PC-3 (cell line): Measurements from ENCODE around the gene GSDME. TPM values are rescaled to one million over a fixed set of nuclear protein-coding genes. Genes with fewer than 3 reads are reported as not detected.

Source experiments
- ATAC-seq: fragments of 200-7000 bp; cut with Tn5 transposase; 2 replicates; pipeline ENCODE4 v1.9.1; 2020; ENCODE audit warnings: mild to moderate bottlenecking, moderate library complexity
- BruUV-seq: library from RNA; stranded (reverse); fragments of 400-500 nt; replicated peaks from 2 replicates; lab custom pipeline; 2021; lab: Mats Ljungman, UMichigan
- CTCF ChIA-PET: fragments of 300-600 bp; sonication (Branson Sonifier 250); formaldehyde crosslinking; loops from one replicate; lab custom pipeline; 2022; ENCODE audit warnings: antibody characterized with exemption; lab: Charles Lee
- POLR2A ChIA-PET: fragments of 300-600 bp; sonication (Branson Sonifier 250); formaldehyde crosslinking; loops from one replicate; lab custom pipeline; 2022; ENCODE audit warnings: antibody characterized with exemption; ENCODE audit not compliant: unreplicated experiment; lab: Charles Lee
- DNase-seq: peaks from one replicate; pipeline ENCODE4 v3.0.0-alpha.2; 2015
- H2AFZ ChIP-seq: fragments of 300-600 bp; sonication (generic); 2 replicates; pipeline ENCODE4 v1.6.0; 2016; ENCODE audit warnings: antibody characterized with exemption, low read length
- H3F3A ChIP-seq: fragments of 300-600 bp; sonication (generic); one replicate; pipeline ENCODE4 v1.6.0; 2017; ENCODE audit warnings: antibody characterized with exemption, low read length, control low read depth, mild to moderate bottlenecking; ENCODE audit not compliant: unreplicated experiment
- H3K27ac ChIP-seq: fragments of 300-600 bp; sonication (generic); 2 replicates; pipeline ENCODE4 v1.5.1; 2016; ENCODE audit warnings: mild to moderate bottlenecking, low read length
- H3K27me3 ChIP-seq: fragments of 300-600 bp; sonication (generic); 2 replicates; pipeline ENCODE4 v1.6.1; 2016; ENCODE audit warnings: low read length, mixed read lengths
- H3K36me3 ChIP-seq: fragments of 300-600 bp; sonication (generic); 2 replicates; pipeline ENCODE4 v1.6.1; 2016; ENCODE audit warnings: low read depth, mixed run types, low read length, mixed read lengths
- H3K4me1 ChIP-seq: fragments of 300-600 bp; sonication (generic); 2 replicates; pipeline ENCODE4 v1.5.1; 2016; ENCODE audit warnings: low read length; ENCODE audit not compliant: insufficient read depth
- H3K4me2 ChIP-seq: fragments of 300-600 bp; sonication (generic); 2 replicates; pipeline ENCODE4 v1.6.0; 2016; ENCODE audit warnings: low read length
- H3K4me3 ChIP-seq: fragments of 300-600 bp; sonication (generic); 2 replicates; pipeline ENCODE4 v1.5.1; 2016; ENCODE audit warnings: mild to moderate bottlenecking, low read length, mixed read lengths
- H3K79me2 ChIP-seq: fragments of 300-600 bp; sonication (generic); 2 replicates; pipeline ENCODE4 v1.6.1; 2017; ENCODE audit warnings: low read length, mixed read lengths
- H3K9ac ChIP-seq: fragments of 300-600 bp; sonication (generic); 2 replicates; pipeline ENCODE4 v1.6.0; 2016; ENCODE audit warnings: mild to moderate bottlenecking, low read length
- H3K9me2 ChIP-seq: fragments of 300-600 bp; sonication (generic); replicated peaks from 2 replicates; pipeline ENCODE4 v1.6.1; 2016; ENCODE audit warnings: mixed run types, low read length, mixed read lengths
- H3K9me3 ChIP-seq: fragments of 300-600 bp; sonication (generic); 2 replicates; pipeline ENCODE4 v1.6.1; 2016; ENCODE audit warnings: low read length, mixed read lengths
- H4K20me1 ChIP-seq: fragments of 300-600 bp; sonication (generic); 2 replicates; pipeline ENCODE4 v1.6.1; 2016; ENCODE audit warnings: low read length, mixed read lengths
- CTCF ChIP-seq: fragments of 300-600 bp; sonication (generic); conservative IDR thresholded peaks from 2 replicates; pipeline ENCODE4 v1.5.1; 2017; ENCODE audit warnings: antibody characterized with exemption, low read depth, mild to moderate bottlenecking, low read length
- EZH2 ChIP-seq: fragments of 300-600 bp; sonication (generic); IDR thresholded peaks from one replicate; pipeline ENCODE4 v1.6.1; 2017; ENCODE audit warnings: antibody characterized with exemption, mild to moderate bottlenecking, low read length; ENCODE audit not compliant: unreplicated experiment
- EZH2phosphoT487 ChIP-seq: fragments of 300-600 bp; sonication (generic); IDR thresholded peaks from 2 replicates; pipeline ENCODE4 v1.6.1; 2018; ENCODE audit warnings: mild to moderate bottlenecking, antibody characterized with exemption, low read length, borderline replicate concordance
- intact Hi-C: fragments of 100-400 bp; cut with micrococcal nuclease; formaldehyde crosslinking; loops from 2 replicates; pipeline ENCODE4 v1.9.0; 2023
- total RNA-seq: library from RNA; depleted of rRNA; stranded (reverse); fragments of >200 nt; gene quantifications from 2 replicates; pipeline ENCODE4 v1.2.3, GENCODE V29; 2014

GSDME gene
- total RNA-seq, 1 experiment from 2014 or later, result 12.0 TPM

GRCh38 chr7:24783698-24784097, 26.4 kb upstream of the GSDME start:
- no peak for ATAC-seq
- Histone ChIP-seq H3K79me2 (no peaks in the 10 kb centered on the region), H3K4me3 (no peak overlapping the region), H3K4me1 (peaks cover 13% of the 10 kb centered on the region), H3F3A (no peaks in the 10 kb centered on the region), H3K36me3 (no peaks in the 10 kb centered on the region), H3K27me3 (no peaks in the 10 kb centered on the region), H4K20me1 (no peaks in the 10 kb centered on the region), H3K27ac (no peak overlapping the region), H3K9ac (no peak overlapping the region), H3K4me2 (no peak overlapping the region), H2AFZ (no peak overlapping the region), H3K9me3 (no peaks in the 10 kb centered on the region), H3K9me2 (no peaks in the 10 kb centered on the region)
- DNase-seq, result peak; percentile 2
- intact Hi-C loops, result no loop called here
- POLR2A ChIA-PET, result interaction anchor here (0.6 kb wide), 1 partner anchor 210 kb away, joined by 11 read pairs; no protein-coding TSS in a partner anchor
- BruUV-seq, result no TSS peak
- CTCF ChIA-PET, result no interaction called here
- TF ChIP-seq CTCF, result no peak
- TF ChIP-seq EZH2phosphoT487, result no peak
- TF ChIP-seq EZH2, result no peak

- H3K9ac ChIP-seq, result no peak overlapping the region
- no peaks in the 10 kb centered on the region for H3K27me3 ChIP-seq
- ATAC-seq (no peak), DNase-seq (no peak)
- H2AFZ ChIP-seq, result no peak overlapping the region
- H3K4me1 ChIP-seq, result no peaks in the 10 kb centered on the region
- ChIA-PET CTCF (no interaction called here), POLR2A (no interaction called here)
- no peak overlapping the region for H3K4me3 ChIP-seq
- H3K79me2 ChIP-seq, result no peaks in the 10 kb centered on the region
- no peak overlapping the region for H3K27ac ChIP-seq
- no peak overlapping the region for H3K4me2 ChIP-seq
- no peaks in the 10 kb centered on the region for H4K20me1 ChIP-seq
- BruUV-seq, result no TSS peak
- no peaks in the 10 kb centered on the region for H3K9me3 ChIP-seq
- H3K9me2 ChIP-seq, result no peaks in the 10 kb centered on the region
- H3F3A ChIP-seq, result no peaks in the 10 kb centered on the region
- TF ChIP-seq EZH2phosphoT487 (no peak), EZH2 (no peak), CTCF (no peak)
- H3K36me3 ChIP-seq, result no peaks in the 10 kb centered on the region
- intact Hi-C loops, result no loop called here
These were observed 23.8 kb upstream of the GSDME start for GRCh38 chr7:24781106-24781505.

GRCh38 chr7:24779283-24779655, 22.0 kb upstream of the GSDME start:
- intact Hi-C loops, result no loop called here
- no peaks in the 10 kb centered on the region for H3K79me2 ChIP-seq
- ChIA-PET CTCF (no interaction called here), POLR2A (no interaction called here)
- no peak overlapping the region for H3K27ac ChIP-seq
- H3F3A ChIP-seq, result no peaks in the 10 kb centered on the region
- TF ChIP-seq EZH2phosphoT487 (no peak), EZH2 (no peak), CTCF (no peak)
- DNase-seq, result no peak
- BruUV-seq, result no TSS peak
- no peak for ATAC-seq
- H2AFZ ChIP-seq, result no peak overlapping the region
- no peak overlapping the region for H3K9ac ChIP-seq
- H3K4me2 ChIP-seq, result no peak overlapping the region
- H3K9me3 ChIP-seq, result no peaks in the 10 kb centered on the region
- H4K20me1 ChIP-seq, result no peaks in the 10 kb centered on the region
- no peaks in the 10 kb centered on the region for H3K27me3 ChIP-seq
- peaks cover 7% of the 10 kb centered on the region for H3K4me1 ChIP-seq
- no peaks in the 10 kb centered on the region for H3K9me2 ChIP-seq
- no peak overlapping the region for H3K4me3 ChIP-seq
- H3K36me3 ChIP-seq, result no peaks in the 10 kb centered on the region
